Ammon's horn (tissue), 1 donor: Measurements from ENCODE around the gene TPK1.
"Not testable (repeated sequence)": the region's sequence is repeated elsewhere in the genome, so short reads cannot be mapped to it uniquely, and the experiment has no call there.

Source experiments
- DNase-seq: peaks from one replicate; pipeline ENCODE4 v3.0.0-alpha.2; 2016; ENCODE audit warnings: low spot score

The TPK1 gene

GRCh38 chr7:144822223-144822622 is 13.6 kb downstream of the TPK1 start:
- DNase-seq, result no peak

DNA sequence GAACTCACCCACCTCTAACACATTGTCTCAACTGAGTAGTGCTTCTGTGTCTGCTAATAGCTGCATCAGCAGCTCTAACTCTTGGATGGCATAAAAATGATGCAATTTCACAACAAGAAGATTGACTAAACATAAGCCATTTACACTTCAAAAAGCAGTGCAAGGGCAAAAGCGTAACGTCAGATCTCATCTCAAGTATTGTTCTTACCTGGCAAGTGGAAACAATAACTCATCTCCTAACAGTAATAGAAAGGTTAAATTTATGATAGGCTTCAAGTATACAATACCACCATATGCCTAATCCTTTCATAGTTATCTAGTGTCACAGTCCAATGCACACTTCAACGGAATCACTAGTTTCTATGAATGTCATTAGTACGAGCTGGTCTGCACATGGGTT is 14.8 kb downstream of the TPK1 start:
- no peak for DNase-seq

GRCh38 chr7:144820552-144820951 is 15.3 kb downstream of the TPK1 start:
- no peak for DNase-seq

DNA sequence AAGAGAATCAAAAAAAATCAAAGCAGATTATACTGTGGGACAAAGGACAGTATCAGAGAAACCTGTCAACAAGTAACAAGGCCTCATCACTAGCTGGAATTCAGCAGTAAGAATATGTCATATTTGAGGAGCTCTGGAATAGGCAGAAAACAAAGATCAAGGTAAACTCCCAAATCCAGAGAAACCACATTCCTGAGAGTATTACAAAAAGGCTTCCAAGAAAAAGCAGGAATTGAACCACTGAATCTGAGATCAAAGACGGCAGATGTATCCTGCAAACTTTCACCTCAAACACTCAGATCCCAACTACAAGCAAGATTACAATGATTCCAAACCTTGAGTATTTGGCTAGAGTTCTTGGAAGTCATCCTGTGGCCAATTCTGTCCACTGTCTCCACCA is 16.3 kb downstream of the TPK1 start:
- no peak for DNase-seq

- no peak for DNase-seq
Observed at GRCh38 chr7:144818511-144818910, 17.3 kb downstream of the TPK1 start.

- DNase-seq, result no peak
Observed at GRCh38 chr7:144817001-144817400, 18.9 kb downstream of the TPK1 start.

- DNase-seq, result no peak
Observed at GRCh38 chr7:144814299-144814698, 21.6 kb downstream of the TPK1 start.

- no peak for DNase-seq
Observed at GRCh38 chr7:144812379-144813283, 23.2 kb downstream of the TPK1 start.

- DNase-seq, result no peak
Observed at GRCh38 chr7:144805627-144806239, 30.1 kb downstream of the TPK1 start.

DNA sequence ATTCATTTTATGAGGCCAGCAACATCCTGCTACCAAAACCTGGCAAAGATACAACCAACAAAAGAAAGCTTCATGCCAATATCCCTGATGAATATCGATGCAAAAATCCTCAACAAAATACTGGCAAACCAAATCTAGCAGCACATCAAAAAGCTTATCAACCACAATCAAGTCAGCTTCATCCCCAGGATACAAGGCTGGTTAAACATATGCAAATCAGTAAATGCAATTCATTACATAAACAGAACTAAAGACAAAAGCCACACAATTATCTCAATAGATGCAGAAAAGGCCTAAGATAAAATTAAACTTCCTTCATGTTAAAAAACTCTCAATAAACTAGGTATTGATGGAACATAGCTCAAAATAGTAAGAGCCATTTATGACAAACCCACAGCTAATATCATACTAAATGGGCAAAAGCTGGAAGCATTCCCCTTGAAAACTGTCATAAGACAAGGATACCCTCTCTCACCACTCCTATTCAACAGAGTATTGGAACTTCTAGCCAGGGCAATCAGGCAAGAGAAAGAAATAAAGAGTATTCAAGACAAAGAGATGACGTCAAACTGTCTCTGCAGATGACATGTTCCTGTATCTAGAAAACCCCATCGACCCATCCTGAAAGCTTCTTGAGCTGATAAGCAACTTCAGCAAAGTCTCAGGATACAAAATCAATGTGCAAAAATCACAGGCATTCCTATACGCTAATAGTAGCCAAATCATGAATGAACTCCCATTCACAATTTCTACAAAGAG is 35.0 kb downstream of the TPK1 start:
- not testable (repeated sequence) for DNase-seq

DNA sequence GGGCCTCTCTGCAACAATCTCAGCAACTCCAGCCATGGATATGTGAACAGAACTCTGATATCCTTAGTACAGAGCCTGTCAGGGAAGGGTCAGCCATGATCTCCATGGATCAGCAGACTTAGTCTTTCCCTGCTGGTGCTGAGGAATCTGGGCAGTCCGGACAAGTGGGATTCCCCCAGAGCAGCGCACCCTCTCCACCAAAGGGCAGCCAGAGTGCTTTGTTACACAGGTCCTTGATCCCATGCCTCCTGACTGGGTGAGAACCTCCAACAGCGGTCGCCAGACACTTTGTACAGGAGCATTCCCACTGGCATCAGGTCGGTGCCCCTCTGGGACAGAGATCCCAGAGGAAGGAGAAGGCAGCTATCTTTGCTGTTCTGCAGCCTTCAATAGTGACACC is 38.9 kb downstream of the TPK1 start:
- no peak for DNase-seq

DNA sequence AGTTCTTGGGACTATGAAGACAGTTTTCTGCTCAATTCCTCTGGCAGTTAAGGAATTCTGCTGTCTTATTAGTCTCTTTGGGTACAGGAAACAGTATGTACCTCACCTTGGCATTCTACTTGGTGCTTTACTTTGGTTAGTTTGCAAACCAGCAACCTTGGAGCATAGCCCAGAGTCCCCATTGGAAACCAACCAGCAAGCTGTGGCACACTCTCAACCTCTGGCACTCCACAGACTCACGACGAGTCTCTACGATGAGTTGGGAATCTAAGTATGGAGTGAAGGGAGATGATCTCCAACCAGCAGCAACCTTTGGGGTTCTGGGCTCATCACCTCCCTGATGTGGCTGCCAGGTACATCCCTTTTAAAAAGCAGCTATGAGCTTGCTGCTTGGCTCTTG is 43.8 kb downstream of the TPK1 start:
- no peak for DNase-seq

- no peak for DNase-seq
Observed at GRCh38 chr7:144791488-144791887, 44.4 kb downstream of the TPK1 start.

GRCh38 chr7:144787127-144787526 is 48.7 kb downstream of the TPK1 start:
- DNase-seq, result no peak

- no peak for DNase-seq
Observed at GRCh38 chr7:144786522-144786921, 49.3 kb downstream of the TPK1 start.

DNA sequence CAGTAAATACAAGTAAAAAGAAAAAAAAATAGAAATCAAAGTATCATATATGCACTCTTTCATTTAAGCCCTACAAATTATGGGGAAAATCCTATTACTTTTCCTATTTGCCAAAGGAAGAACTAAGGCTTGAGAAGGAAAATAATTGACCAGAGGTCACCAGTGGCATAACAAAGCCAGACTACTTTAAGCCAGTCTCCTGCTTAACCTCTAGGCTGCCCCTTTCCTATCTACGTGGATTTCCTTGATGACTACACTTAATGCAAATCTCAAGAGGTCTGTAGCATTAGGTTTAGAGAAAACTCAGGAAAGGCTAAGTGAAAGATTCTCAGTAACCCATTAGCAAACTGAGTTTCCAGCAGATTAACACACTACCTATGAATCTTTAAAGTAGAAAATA is 49.8 kb downstream of the TPK1 start:
- DNase-seq, result no peak

GRCh38 chr7:144785521-144785920 is 50.3 kb downstream of the TPK1 start:
- DNase-seq, result no peak

DNA sequence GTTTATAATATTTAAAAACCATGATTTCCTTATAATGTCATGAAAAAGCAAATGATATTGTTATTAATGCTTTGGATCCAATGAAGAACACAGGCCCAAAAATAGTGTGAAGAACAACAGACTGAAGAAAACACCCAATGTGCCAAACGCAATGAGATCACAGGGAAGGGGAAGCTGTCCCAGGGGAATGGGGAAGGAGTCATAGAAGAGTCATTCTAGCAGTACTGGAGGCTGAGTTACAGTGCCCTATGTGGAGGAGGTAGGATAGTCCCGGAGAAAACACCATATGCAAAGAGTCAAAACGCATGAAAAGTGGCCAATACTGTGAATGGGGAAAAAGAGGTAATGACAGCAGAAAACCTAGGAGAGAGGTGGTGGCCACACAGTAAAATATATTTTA is 50.9 kb downstream of the TPK1 start:
- no peak for DNase-seq

- no peak for DNase-seq
Observed at GRCh38 chr7:144784441-144784840, 51.4 kb downstream of the TPK1 start.

DNA sequence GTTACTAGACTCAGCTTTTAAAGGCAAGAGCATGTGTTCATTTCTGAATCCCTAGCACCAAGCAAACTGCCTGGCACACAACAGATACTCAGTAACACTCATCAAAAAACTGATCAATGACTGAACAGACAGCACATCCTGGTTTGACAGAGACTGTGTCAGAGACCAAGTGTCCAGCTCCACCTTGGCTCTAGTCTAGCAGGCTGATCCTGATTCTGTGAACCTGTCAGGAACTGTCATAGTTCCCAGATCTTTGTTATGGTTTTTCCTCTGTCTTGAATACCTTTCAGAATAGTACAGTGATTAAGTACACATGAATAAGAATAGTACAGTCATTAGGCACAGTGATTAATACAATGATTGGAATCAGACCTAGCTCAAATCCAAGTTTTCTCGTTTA is 53.0 kb downstream of the TPK1 start:
- DNase-seq, result no peak

DNA sequence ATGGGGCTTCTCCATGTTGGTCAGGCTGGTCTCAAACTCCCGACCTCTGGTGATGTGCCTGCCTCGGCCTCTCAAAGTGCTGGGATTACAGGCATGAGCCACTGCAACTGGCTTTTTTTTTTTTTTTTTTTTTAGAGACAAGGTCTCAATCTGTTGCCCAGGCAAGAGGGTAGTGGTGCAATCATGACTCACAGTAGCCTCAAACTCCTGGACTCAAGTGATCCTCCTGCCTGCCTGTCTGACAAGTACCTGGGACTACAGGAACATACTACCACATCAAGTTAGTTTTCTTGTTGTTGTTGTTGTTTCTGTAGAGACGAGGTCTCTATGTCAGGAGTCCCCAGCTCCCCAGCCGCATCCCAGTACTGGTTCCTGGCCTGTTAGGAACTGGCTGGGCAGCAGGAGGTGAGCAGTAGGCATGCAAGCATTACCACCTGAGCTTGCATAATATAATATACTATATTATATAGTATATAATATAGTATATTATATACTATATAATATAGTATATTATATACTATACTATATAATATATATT is 55.7 kb downstream of the TPK1 start:
- no peak for DNase-seq

DNA sequence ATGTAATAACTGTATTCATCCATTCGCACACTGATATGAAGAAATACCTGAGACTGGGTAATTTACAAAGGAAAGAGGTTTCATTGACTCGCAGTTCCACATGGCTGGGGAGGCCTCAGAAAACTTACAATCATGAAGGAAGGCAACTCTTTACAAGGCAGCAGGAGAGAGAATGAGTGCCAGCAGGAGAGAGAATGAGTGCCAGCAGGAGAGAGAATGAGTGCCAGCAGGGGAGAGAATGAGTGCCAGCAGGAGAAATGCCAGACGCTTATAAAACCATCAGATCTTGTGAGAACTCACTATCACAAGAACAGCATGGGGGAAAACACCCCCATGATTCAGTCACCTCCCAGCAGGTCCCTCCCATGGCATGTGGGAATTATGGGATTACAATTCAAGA is 58.0 kb downstream of the TPK1 start:
- DNase-seq, result not testable (repeated sequence)
